GM11168 (cell line): ENCODE measurements around the gene UTS2.

Experiments
- in situ Hi-C: fragments of 300-500 bp; cut with MboI; formaldehyde crosslinking; loops from one replicate; pipeline ENCODE4 v1.12.0; 2022; ENCODE audit warnings: low sequenced_read_pairs; ENCODE audit not compliant: unreplicated experiment

The UTS2 gene

GRCh38 chr1:7865978-7866377 is 13.1 kb upstream of the UTS2 start:
- in situ Hi-C loops: no loop called here

DNA sequence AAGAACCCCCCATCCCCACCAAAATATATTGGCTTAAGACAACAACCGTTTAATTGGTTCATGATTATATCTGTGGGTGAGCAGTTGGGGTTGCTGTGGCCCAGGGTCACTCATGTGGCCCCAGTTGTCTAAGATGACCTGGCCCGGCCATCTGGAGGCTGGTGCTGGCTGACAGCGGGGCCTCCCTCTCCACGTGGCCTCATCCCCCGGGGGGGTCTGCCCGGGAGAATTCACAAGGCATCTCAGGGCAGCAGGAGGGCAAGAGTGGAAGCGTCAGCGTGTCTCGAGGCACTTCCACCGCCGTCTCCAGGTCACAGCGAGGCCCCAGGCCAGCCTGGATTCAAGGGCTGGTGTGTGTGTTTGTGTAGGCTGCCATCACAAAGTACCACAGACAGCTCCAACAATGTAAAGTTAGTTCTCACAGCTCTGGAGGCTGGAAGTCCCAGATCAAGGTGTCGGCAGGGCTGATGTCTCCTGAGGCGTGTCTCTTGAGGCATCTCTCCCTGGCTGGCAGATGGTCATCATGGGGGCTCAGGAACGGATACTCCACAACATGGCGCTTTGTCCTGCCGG is 11.0 kb upstream of the UTS2 start:
- in situ Hi-C loops: no loop called here

- in situ Hi-C loops: no loop called here
These were observed 9.6 kb upstream of the UTS2 start for GRCh38 chr1:7862211-7863060.

DNA sequence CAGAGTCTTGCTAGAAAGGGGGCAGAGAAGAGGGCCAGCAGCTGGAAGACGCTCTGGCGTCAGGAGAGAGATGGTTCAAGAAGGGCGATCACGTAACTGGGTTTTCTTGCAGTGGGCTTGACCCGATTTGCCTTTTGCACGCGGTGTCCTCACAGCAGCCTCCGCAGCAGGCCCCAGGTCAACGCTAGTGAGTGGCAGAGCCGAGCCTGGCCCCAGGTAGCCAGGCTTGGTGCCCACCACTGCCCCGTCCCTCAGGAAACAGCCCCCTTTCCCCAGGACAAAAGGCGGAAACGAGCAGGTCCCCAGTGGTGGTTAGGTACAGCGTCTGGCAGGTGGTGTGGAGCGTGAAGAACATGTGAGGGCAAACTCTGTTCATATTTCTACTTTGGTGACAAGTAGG is 8.6 kb upstream of the UTS2 start:
- in situ Hi-C loops: no loop called here

DNA sequence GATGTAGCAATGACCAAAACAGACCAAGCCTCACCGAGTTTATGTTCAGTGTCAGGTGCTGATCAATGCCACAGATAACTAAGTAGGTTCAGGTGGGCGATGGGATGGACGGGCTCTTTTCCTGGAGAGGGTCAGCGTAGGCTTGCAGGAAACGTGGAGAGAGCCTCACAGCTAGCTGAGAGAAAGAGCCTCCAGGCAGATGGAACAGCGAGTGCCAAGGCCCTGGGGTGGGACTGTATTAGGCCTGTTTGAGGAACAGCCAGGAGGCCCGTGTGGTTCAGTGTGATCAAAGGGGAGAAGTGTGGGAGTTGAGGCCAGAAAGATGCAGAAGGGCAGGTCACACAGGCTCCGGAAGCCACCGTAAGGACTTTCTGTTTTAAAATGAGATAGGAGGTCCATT is 7.3 kb upstream of the UTS2 start:
- in situ Hi-C loops: no loop called here

DNA sequence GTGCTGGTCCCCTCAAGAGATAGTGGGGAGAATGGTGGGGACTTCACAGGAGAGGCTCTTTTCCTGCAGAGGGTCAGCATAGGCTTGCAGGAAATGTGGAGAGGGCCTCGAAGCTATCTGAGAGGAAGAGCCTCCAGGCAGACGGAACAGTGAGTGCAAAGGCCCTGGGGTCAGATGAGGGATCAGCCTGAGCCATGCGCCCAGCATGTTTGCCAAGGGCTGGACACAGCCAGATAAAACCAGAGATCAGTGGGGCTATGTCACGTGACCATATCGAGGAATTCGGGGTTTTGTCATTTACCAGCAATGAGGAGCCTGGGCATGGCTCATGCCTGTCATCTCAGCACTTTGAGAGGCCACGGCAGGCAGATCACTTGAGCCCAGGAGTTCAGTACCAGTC is 6.5 kb upstream of the UTS2 start:
- in situ Hi-C loops: no loop called here

- in situ Hi-C loops: no loop called here
These were observed 5.1 kb upstream of the UTS2 start for GRCh38 chr1:7857985-7858384.

DNA sequence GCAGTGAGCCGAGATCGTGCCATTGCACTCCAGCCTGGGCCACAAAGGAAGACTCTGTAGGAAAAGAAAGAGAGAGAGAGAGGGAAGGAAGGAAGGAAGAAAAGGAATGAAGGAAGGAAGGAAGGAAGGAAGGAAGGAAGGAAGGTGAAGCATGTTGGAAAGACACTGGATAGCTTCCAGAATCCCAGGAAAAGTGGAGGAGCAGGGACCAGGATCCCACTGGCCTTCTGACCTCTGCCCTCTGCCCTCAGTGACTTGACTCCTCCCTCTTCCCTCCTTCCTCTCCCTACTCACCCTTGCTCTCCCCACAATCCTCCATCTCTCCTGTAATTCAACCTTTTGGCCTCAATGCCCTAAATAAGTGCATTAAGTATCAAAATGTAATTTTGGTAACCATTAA is 4.1 kb upstream of the UTS2 start:
- in situ Hi-C loops: no loop called here

- in situ Hi-C loops: no loop called here
These were observed 3.5 kb upstream of the UTS2 start for GRCh38 chr1:7856345-7856744.

DNA sequence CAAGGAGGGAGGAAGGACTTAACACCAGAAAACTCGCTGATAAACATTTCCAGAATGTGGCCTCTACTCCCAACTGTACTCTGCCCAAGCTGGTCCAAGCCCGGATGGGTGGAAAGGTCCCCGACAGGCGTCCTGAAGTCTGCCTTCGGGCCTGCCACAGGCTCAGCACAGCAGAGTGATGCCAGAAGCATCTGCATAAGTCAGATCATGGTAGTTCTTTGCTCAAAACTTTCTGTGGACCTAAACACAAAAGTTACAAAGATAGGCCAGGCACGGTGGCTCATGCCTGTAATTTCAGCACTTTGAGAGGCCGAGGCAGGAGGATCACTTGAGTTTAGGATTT is 790 bp upstream of the UTS2 start:
- in situ Hi-C loops: no loop called here

DNA sequence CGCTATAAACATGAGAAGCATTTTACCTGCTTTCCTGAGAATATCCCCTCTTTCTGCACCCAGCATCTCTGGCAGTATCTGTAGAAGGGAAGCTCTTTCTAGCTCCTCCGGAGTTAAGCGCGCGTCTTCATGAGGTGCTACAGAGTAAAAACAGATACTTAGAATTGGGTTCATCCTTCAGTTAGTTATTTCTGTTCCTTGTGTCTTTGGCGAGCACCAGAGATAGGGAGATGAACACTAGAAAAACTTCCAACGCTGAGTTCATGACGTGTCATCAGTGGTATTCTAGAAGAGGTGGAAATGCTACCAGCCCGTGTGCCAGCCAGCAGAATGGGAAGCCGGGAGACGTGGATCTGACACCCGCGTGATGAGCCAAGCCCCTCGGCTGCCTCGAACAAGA is 2.1 kb downstream of the UTS2 start:
- in situ Hi-C loops: no loop called here

DNA sequence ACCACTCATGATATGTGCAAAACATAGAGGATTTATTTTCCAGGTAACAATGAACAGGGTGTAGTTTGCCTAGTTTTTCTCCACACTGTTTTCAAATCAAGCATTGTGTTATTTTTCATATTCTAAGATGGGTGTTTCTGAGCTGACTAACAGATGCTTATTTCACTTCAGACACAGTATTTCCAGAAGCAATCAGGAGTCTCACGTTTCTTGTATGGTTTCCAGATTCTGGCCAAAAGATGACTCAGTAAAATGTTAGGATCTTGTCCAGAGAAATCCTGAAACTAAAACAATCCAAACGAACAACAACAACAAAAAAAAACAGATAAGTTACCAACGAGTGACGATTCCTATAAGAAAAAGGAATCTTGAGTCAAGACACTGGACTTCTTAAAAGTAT is 5.3 kb downstream of the UTS2 start:
- in situ Hi-C loops: no loop called here

- in situ Hi-C loops: no loop called here
These were observed 6.2 kb downstream of the UTS2 start for GRCh38 chr1:7846656-7847055.

DNA sequence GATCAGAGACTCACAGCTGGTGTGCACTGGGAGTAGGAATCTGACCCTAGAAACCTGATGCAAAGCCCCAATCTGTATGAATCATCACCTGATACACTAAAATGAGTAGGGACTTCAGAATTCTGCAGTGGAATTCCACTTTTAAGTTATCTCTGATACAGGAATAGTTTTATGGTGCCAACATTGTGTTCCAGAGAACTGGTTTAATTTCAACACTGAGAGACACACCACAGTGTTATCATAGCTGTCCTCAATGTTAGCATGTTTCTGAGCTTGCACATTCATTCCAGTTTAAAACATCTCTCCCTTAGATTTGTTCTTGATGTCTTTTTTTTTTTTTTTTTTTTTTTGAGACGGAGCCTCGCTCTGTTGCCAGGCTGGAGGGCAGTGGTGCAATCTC is 7.1 kb downstream of the UTS2 start:
- in situ Hi-C loops: no loop called here

DNA sequence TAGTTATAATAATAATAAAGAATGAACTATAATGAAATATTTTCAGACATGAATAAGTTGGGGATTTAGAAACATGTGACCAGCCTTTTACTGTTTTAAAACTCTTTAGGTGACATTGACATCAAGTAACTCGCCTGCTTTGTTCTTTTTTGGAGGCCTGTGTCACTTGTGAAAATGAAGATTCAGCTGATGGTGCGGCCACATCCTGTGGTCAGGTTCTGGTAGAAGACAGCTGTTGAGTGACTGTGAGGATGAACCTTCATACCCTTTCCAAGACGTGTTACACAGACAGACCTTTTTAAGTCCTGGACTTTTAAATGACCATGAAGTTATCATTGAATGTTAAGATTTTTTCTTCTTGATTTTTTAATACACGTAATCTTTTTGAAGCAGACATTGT is 10.3 kb downstream of the UTS2 start:
- in situ Hi-C loops: no loop called here

DNA sequence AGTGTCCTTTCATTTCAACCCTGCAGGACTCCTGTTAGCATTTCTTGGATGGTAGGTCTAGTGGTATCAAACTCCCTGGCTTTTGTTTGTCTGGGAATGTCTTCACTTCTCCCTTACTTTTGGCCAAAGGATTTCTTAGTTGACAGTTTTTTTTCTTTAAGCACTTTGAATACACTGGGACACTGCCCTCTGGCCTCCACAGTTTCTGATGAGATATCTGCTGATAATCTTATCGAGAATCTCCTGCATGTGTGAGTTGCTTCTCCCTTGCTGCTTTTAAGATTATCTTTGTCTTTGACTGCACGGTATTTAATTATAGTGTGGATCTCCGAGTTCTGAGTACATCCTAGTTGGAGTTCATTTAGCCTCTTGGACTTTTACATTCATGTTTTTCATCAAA is 13.3 kb downstream of the UTS2 start:
- in situ Hi-C loops: no loop called here

DNA sequence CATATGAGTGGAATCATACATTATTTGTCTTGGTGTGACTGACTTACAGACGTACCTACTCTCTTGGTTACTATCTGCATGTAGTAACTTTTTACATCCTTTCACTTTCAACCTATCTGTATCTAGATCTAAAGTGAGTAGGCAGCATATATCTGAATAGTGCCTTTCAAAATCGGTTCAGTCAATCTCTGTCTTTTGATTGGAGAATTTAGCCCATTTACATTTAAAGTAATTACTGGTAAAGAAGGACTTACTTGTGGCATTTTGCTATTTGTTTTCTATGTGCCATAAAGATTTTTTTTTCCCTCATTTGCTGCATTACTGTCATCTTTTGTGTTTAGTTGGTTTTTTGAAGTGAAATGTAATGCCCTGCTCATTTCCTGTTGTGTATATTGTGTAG is 14.2 kb downstream of the UTS2 start:
- in situ Hi-C loops: no loop called here

DNA sequence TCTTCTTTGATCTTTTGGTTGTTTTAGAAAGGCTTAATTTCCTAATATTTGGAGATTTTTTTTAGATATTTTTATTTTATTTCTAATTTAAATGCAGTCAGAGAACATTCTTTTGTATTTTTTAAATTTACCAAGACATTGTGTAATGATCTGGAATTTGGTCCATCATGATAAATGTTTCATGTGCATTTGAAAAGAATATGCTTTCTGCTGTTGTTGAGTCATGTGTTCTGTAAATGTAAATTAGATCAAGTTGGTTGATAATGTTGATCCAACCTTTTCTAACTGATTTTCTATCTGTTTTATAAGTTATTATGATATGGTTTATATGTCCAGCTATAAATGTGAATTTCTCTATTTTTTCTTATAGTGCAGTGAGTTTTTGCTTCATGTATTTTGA is 19.8 kb downstream of the UTS2 start:
- in situ Hi-C loops: no loop called here

DNA sequence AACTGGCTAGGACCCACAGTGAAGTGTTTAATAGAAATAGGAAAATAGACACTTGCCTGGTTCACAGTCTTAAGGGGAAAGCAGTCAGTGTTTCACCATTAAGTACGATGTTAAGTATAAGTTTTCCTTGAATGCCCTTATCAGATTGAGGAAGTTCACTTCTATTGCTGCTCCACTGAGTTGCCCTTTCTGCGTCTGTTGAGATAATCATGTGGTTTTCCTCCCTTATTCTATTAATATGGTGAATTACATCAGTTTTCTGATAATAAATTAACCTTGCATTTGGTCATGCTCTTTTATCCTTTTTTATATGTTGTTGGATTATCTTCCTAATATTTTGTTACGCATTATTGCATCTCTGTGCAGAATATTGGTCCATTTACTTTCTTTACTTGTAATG is 21.4 kb downstream of the UTS2 start:
- in situ Hi-C loops: no loop called here

DNA sequence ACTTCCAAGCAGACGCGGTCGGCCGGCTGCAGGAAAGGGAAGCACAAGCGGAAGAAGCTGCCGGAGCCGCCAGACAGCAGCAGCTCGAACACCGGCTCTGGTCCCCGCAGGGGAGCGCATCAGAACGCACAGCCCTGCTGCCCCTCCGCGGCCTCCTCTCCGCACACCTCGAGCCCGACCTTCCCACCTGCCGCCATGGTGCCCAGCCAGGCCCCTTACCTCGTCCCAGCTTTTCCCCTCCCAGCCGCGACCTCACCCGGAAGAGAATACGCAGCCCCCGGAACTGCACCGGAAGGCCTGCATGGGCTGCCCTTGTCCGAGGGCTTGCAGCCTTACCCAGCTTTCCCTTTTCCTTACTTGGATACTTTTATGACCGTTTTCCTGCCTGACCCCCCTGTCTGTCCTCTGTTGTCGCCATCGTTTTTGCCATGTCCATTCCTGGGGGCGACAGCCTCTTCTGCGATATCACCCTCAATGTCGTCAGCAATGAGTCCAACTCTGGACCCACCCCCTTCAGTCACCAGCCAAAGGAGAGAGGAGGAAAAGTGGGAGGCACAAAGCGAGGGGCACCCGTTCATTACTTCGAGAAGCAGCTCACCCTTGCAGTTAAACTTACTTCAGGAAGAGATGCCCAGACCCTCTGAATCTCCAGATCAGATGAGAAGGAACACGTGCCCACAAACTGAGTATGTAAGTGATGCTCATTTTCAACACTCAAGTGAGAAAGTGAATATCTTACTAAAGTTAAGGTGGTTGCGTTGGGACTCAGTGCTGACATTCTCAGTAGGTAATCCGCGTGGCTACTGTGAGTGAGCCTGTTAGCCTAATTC is 25.5 kb downstream of the UTS2 start:
- in situ Hi-C loops: no loop called here

- in situ Hi-C loops: no loop called here
These were observed 26.5 kb downstream of the UTS2 start for GRCh38 chr1:7826363-7826762.
